Neural progenitor cell (in vitro differentiated cells): Measurements from ENCODE around the gene UNC93A.

Source experiments
- EZH2 ChIP-seq: fragments of 200-600 bp; sonication (generic); IDR thresholded peaks from 2 replicates; pipeline ENCODE4 v1.6.1; 2017; ENCODE audit warnings: antibody characterized with exemption, mild to moderate bottlenecking, moderate library complexity
- EZH2phosphoT487 ChIP-seq: fragments of 200-600 bp; sonication (generic); IDR thresholded peaks from 2 replicates; pipeline ENCODE4 v1.6.1; 2017; ENCODE audit warnings: antibody characterized with exemption
- TF ChIP-seq, protein P1 (sequence below): fragments of 200-600 bp; sonication (generic); IDR thresholded peaks from 2 replicates; pipeline ENCODE4 v1.5.1; 2017; ENCODE audit warnings: antibody characterized with exemption, mild to moderate bottlenecking

DNA sequence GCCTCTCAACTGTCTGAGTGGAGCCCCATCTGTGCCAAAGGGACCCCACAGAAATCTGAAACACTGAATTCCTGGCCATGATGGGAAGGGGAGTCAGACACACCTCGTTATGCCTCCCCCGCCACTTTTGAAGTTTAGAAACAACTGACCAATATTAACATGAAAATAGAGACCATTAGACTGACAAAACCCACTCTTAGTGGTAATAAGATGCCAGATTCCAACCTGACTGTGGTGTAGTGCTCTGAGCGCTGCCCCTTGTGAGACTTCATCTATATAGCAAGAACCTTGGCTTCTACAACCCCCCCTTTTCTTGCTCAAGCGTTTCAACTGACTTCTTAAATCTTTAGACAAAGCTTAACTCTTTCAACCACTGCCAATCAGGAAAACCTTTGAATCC lies 46.1 kb upstream of the UNC93A start:
- TF ChIP-seq, protein P1, sequence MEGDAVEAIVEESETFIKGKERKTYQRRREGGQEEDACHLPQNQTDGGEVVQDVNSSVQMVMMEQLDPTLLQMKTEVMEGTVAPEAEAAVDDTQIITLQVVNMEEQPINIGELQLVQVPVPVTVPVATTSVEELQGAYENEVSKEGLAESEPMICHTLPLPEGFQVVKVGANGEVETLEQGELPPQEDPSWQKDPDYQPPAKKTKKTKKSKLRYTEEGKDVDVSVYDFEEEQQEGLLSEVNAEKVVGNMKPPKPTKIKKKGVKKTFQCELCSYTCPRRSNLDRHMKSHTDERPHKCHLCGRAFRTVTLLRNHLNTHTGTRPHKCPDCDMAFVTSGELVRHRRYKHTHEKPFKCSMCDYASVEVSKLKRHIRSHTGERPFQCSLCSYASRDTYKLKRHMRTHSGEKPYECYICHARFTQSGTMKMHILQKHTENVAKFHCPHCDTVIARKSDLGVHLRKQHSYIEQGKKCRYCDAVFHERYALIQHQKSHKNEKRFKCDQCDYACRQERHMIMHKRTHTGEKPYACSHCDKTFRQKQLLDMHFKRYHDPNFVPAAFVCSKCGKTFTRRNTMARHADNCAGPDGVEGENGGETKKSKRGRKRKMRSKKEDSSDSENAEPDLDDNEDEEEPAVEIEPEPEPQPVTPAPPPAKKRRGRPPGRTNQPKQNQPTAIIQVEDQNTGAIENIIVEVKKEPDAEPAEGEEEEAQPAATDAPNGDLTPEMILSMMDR, result no peak
- TF ChIP-seq EZH2phosphoT487 (no peak), EZH2 (no peak)
